ENCODE data around the gene GATA5.

The GATA5 gene

GRCh38 chr20:62472138-62472940, 3.5 kb downstream of the GATA5 start:
- no peak for DNase-seq

- DNase-seq, result no peak
These were observed 5.3 kb downstream of the GATA5 start for GRCh38 chr20:62470459-62470858.

GRCh38 chr20:62470001-62470400, 5.8 kb downstream of the GATA5 start:
- no peak for DNase-seq

- DNase-seq, result no peak
These were observed 6.4 kb downstream of the GATA5 start for GRCh38 chr20:62469352-62469751.

- no peak for DNase-seq
These were observed 8.8 kb downstream of the GATA5 start for GRCh38 chr20:62466806-62467537.

- no peak for DNase-seq
These were observed 9.6 kb downstream of the GATA5 start for GRCh38 chr20:62466072-62466760.

GRCh38 chr20:62464990-62465389, 10.8 kb downstream of the GATA5 start:
- DNase-seq, result no peak

- DNase-seq, result no peak
These were observed 11.4 kb downstream of the GATA5 start for GRCh38 chr20:62464425-62464770.

GRCh38 chr20:62463651-62464424, 12.0 kb downstream of the GATA5 start:
- no peak for DNase-seq

- DNase-seq, result no peak
These were observed 12.7 kb downstream of the GATA5 start for GRCh38 chr20:62462976-62463592.

- DNase-seq, result no peak
These were observed 14.0 kb downstream of the GATA5 start for GRCh38 chr20:62461834-62462233.

GRCh38 chr20:62461157-62461556, 14.6 kb downstream of the GATA5 start:
- DNase-seq, result no peak

GRCh38 chr20:62460678-62461077, 15.1 kb downstream of the GATA5 start:
- DNase-seq, result no peak

GRCh38 chr20:62459488-62459887, 16.3 kb downstream of the GATA5 start:
- no peak for DNase-seq

- no peak for DNase-seq
These were observed 17.2 kb downstream of the GATA5 start for GRCh38 chr20:62458275-62459251.

GRCh38 chr20:62457831-62458230, 18.0 kb downstream of the GATA5 start:
- no peak for DNase-seq

GRCh38 chr20:62457098-62457497, 18.7 kb downstream of the GATA5 start:
- no peak for DNase-seq

- DNase-seq, result no peak
These were observed 19.9 kb downstream of the GATA5 start for GRCh38 chr20:62455929-62456328.

GRCh38 chr20:62454904-62455636, 20.7 kb downstream of the GATA5 start:
- no peak for DNase-seq

- DNase-seq, result no peak
These were observed 22.5 kb downstream of the GATA5 start for GRCh38 chr20:62453186-62453808.
